Peyer's patch (tissue), 4 donors: Measurements from ENCODE around the gene GAS2L1.

ENCODE experiments used
- POLR2A ChIP-seq, 2 donors: fragments of 450-650 bp; IDR thresholded peaks; one replicate each; pipeline ENCODE4 v1.5.1; 2017; ENCODE audit warnings: antibody characterized with exemption in 2 of 2, mild to moderate bottlenecking in 2 of 2, moderate library complexity in 2 of 2
- TF ChIP-seq, protein P1 (sequence below), 6 experiments: fragments of 450-650 bp in 4 of 6; fragments of 200-600 bp in 2 of 6; sonication (generic) in 1 of 6; IDR thresholded peaks; one replicate each; pipeline ENCODE4 v1.5.1; 2017 to 2019; ENCODE audit warnings: antibody characterized with exemption in 6 of 6, mild to moderate bottlenecking in 3 of 6, moderate library complexity in 1 of 6

GRCh38 chr22:29331658-29332300 is 25.3 kb downstream of the GAS2L1 start:
- TF ChIP-seq, protein P1, sequence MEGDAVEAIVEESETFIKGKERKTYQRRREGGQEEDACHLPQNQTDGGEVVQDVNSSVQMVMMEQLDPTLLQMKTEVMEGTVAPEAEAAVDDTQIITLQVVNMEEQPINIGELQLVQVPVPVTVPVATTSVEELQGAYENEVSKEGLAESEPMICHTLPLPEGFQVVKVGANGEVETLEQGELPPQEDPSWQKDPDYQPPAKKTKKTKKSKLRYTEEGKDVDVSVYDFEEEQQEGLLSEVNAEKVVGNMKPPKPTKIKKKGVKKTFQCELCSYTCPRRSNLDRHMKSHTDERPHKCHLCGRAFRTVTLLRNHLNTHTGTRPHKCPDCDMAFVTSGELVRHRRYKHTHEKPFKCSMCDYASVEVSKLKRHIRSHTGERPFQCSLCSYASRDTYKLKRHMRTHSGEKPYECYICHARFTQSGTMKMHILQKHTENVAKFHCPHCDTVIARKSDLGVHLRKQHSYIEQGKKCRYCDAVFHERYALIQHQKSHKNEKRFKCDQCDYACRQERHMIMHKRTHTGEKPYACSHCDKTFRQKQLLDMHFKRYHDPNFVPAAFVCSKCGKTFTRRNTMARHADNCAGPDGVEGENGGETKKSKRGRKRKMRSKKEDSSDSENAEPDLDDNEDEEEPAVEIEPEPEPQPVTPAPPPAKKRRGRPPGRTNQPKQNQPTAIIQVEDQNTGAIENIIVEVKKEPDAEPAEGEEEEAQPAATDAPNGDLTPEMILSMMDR (IDR thresholded peaks at IDR 0.05) = no peak
- no peak for TF ChIP-seq POLR2A (IDR thresholded peaks at IDR 0.05)
